ENCODE results near the gene TENT4A.

GRCh38 chr5:6754766-6755165 lies 41.5 kb downstream of the TENT4A start:
- TF ChIP-seq POLR2A (IDR thresholded peaks at IDR 0.05; ENCODE audit: low read depth) (no peak), CTCF (IDR thresholded peaks at IDR 0.05) (no peak), POLR2AphosphoS5 (IDR thresholded peaks at IDR 0.05) (no peak)
